ENCODE results near the gene DIS3L.

- TF ChIP-seq POLR2AphosphoS5 (IDR thresholded peaks at IDR 0.05) (no peak), POLR2A (IDR thresholded peaks at IDR 0.05) (no peak)
These were observed 2.9 kb upstream of the DIS3L start for GRCh38 chr15:66290518-66290917.
